ENCODE data around the gene UBA7.

- TF ChIP-seq CTCF (IDR thresholded peaks at IDR 0.05; ENCODE audit: extremely low read depth in 1 of 2, insufficient read depth in 1 of 2, low read depth in 1 of 2, low read length in 2 of 2) (no peak), POLR2A (IDR thresholded peaks at IDR 0.05; ENCODE audit: low read depth, low read length) (no peak), EZH2 (IDR thresholded peaks at IDR 0.05; ENCODE audit: borderline replicate concordance, low read depth, low read length, severe bottlenecking) (no peak), MYC (IDR thresholded peaks at IDR 0.05; ENCODE audit: low read depth, low read length) (no peak), FOS (IDR thresholded peaks at IDR 0.05; ENCODE audit: borderline replicate concordance, insufficient read depth, low read length) (no peak), POLR2AphosphoS5 (IDR thresholded peaks at IDR 0.05; ENCODE audit: insufficient read depth, low read depth, low read length) (no peak), MAX (IDR thresholded peaks at IDR 0.05; ENCODE audit: insufficient read depth, insufficient read length) (no peak)
Observed at GRCh38 chr3:49799105-49799504, 14.6 kb downstream of the UBA7 start.
